GM12878 (cell line): ENCODE data around the gene TBRG1. TPM values are rescaled to one million over a fixed set of nuclear protein-coding genes. Genes with fewer than 3 reads are reported as not detected.

Experiments
- ATAC-seq: fragments of 200-7000 bp; cut with Tn5 transposase; 3 replicates; pipeline ENCODE4 v1.9.1; 2020; ENCODE audit warnings: mild to moderate bottlenecking, moderate library complexity
- BruUV-seq: library from RNA; stranded (reverse); fragments of 400-500 nt; replicated peaks from 2 replicates; lab custom pipeline; 2021; lab: Mats Ljungman, UMichigan
- CTCF ChIA-PET: fragments of 300-600 bp; sonication (Branson Sonifier 250); formaldehyde crosslinking; extraction: SDS; loops from one replicate; lab custom pipeline; 2021; ENCODE audit warnings: inconsistent platforms; lab: Yijun Ruan, JAX
- POLR2A ChIA-PET: fragments of 350-600 bp; formaldehyde crosslinking; extraction: SDS; loops from one replicate; lab custom pipeline; 2021; ENCODE audit warnings: inconsistent platforms; lab: Charles Lee
- RAD21 ChIA-PET: fragments of 300-600 bp; sonication (Branson Sonifier 250); formaldehyde crosslinking; loops from one replicate; lab custom pipeline; 2023; ENCODE audit warnings: antibody characterized with exemption; ENCODE audit not compliant: unreplicated experiment; lab: Charles Lee
- SMC1A ChIA-PET: fragments of 300-600 bp; sonication (Branson Sonifier 250); formaldehyde crosslinking; loops from one replicate; lab custom pipeline; 2023; ENCODE audit not compliant: unreplicated experiment, uncharacterized antibody; lab: Charles Lee
- DNase-seq: peaks from one replicate; pipeline ENCODE4 v3.0.0-alpha.2; 2011; ENCODE audit warnings: low read depth, low spot score
- FAIRE-seq: peaks from 3 replicates; lab custom pipeline; 2011; peaks lifted over from hg19 to GRCh38; lab: Jason Lieb, UNC
- H2AFZ ChIP-seq: 2 replicates; pipeline ENCODE4 v1.6.0; 2011; ENCODE audit warnings: low read depth, low read length, control low read depth; ENCODE audit not compliant: control insufficient read depth
- H3K27ac ChIP-seq: 2 replicates; pipeline ENCODE4 v1.5.1; 2011; ENCODE audit warnings: control low read depth; ENCODE audit not compliant: control insufficient read depth, insufficient read depth
- H3K27me3 ChIP-seq, 2 experiments: replicated peaks in 1 of 2; 2 replicates each; pipeline versions ENCODE4 v1.6.0 to v1.6.1; 2011; ENCODE audit warnings: low read length in 1 of 2; ENCODE audit not compliant: control insufficient read depth in 2 of 2, insufficient read depth in 2 of 2
- H3K36me3 ChIP-seq, 2 experiments: 2 replicates each; pipeline ENCODE4 v1.5.1; 2011; ENCODE audit warnings: low read length in 1 of 2; ENCODE audit not compliant: control insufficient read depth in 2 of 2, insufficient read depth in 2 of 2
- H3K4me1 ChIP-seq: 2 replicates; pipeline ENCODE4 v1.6.1; 2011; ENCODE audit warnings: mild to moderate bottlenecking, low read length, moderate library complexity, mixed read lengths; ENCODE audit not compliant: control insufficient read depth, insufficient read depth
- H3K4me2 ChIP-seq: 2 replicates; pipeline ENCODE4 v1.6.0; 2011; ENCODE audit warnings: control low read depth; ENCODE audit not compliant: control insufficient read depth, insufficient read depth
- H3K4me3 ChIP-seq: fragments of 200-600 bp; sonication (generic); 2 replicates; pipeline ENCODE4 v1.5.1; 2016
- H3K79me2 ChIP-seq: 2 replicates; pipeline ENCODE4 v1.6.0; 2011; ENCODE audit warnings: low read length; ENCODE audit not compliant: control insufficient read depth, insufficient read depth
- H3K9ac ChIP-seq: 2 replicates; pipeline ENCODE4 v1.8.0; 2011; ENCODE audit warnings: low read length, control low read depth, mixed read lengths; ENCODE audit not compliant: control insufficient read depth, insufficient read depth
- H3K9me3 ChIP-seq: replicated peaks from 3 replicates; pipeline ENCODE4 v1.5.1; 2011; ENCODE audit warnings: mild to moderate bottlenecking, low read length; ENCODE audit not compliant: control insufficient read depth, insufficient read depth
- H4K20me1 ChIP-seq: 2 replicates; pipeline ENCODE4 v1.6.0; 2011; ENCODE audit not compliant: control insufficient read depth, insufficient read depth
- CTCF ChIP-seq, 3 experiments: IDR thresholded peaks in 2 of 3; conservative IDR thresholded peaks in 1 of 3; 2 replicates each; pipeline ENCODE4 v1.5.1; 2011; ENCODE audit warnings: low read depth in 3 of 3, low read length in 3 of 3, mild to moderate bottlenecking in 3 of 3, control low read depth in 2 of 3, moderate library complexity in 2 of 3, inconsistent platforms in 1 of 3, mixed read lengths in 1 of 3; ENCODE audit not compliant: control insufficient read depth in 2 of 3, insufficient read depth in 1 of 3; ENCODE audit errors: extremely low read depth in 1 of 3
- CUX1 ChIP-seq: IDR thresholded peaks from 2 replicates; pipeline ENCODE4 v1.6.1; 2012; ENCODE audit warnings: improper control_type of control experiment, low read depth, low read length; ENCODE audit not compliant: insufficient replicate concordance
- E2F8 ChIP-seq: fragments of 450-650 bp; IDR thresholded peaks from 2 replicates; pipeline ENCODE4 v1.6.1; 2018; ENCODE audit warnings: mild to moderate bottlenecking, low read depth, moderate library complexity; ENCODE audit not compliant: partially characterized antibody
- ZBTB11 ChIP-seq: fragments of 450-650 bp; formaldehyde crosslinking; IDR thresholded peaks from 2 replicates; pipeline ENCODE4 v1.5.0; 2022; ENCODE audit warnings: mild to moderate bottlenecking, missing genetic modification characterization
- WGBS: methylation state at CpG from one replicate; pipeline ENCODE4 v1.1.6; 2016; ENCODE audit warnings: low lambda C conversion rate; ENCODE audit not compliant: insufficient replicate concordance, insufficient coverage; ENCODE audit errors: missing lambda C conversion rate; 5-methylcytosine and 5-hydroxymethylcytosine counted together
- in situ Hi-C: fragments of 300-500 bp; cut with MboI; formaldehyde crosslinking; loops from 9 replicates; pipeline ENCODE4 v1.14.3; 2018; ENCODE audit warnings: mixed read lengths
- intact Hi-C: fragments of 100-400 bp; cut with micrococcal nuclease; formaldehyde crosslinking; loops from one replicate; pipeline ENCODE4 v1.14.2; 2022; ENCODE audit not compliant: unreplicated experiment
- polyA plus RNA-seq, 11 experiments: library from polyadenylated mRNA; depleted of rRNA in 4 of 11; unstranded in 6 of 11; stranded (reverse) in 5 of 11; fragments of >200 nt; fragmentation: Nextera tagmentation in 4 of 11; fragmentation: Illumina TruSeq in 1 of 11; extraction: Ambion mirVana in 4 of 11; extraction: Trizol in 1 of 11; gene quantifications; 1 replicate in 1 of 11; 2 replicates in 10 of 11; pipeline versions ENCODE4 v1.2.1 to v1.2.3, GENCODE V29; 2011 to 2016; ENCODE audit warnings: inconsistent platforms in 2 of 11, missing spikeins in 2 of 11, low read depth in 1 of 11
- total RNA-seq, 4 experiments: library from RNA; depleted of rRNA in 3 of 4; stranded (reverse); fragments of >200 nt in 3 of 4; fragmentation: Illumina TruSeq in 1 of 4; extraction: Trizol in 1 of 4; gene quantifications; 2 replicates each; pipeline versions ENCODE4 v1.2.1 to v1.2.3, GENCODE V29; 2013 to 2021

Gene TBRG1
- total and polyA plus RNA-seq, 10 of the 15 experiments (the other 5 are each of a cell fraction or from before 2014, with no cell fraction given): 12.3 to 46.6 (median 26.2) TPM

GRCh38 chr11:124581817-124582216 is 40.8 kb upstream of the TBRG1 start:
- DNase-seq (no peak), ATAC-seq (no peak), FAIRE-seq (no peak)
- in situ Hi-C loops (loop anchor here (10.0 kb wide), 1 partner anchor 507 kb away; no protein-coding TSS in a partner anchor), intact Hi-C loops (no loop called here)
- Histone ChIP-seq H3K4me1 (no peaks in the 10 kb centered on the region), H2AFZ (no peak overlapping the region), H3K27me3 (no peaks in the 10 kb centered on the region; a peak in 1 of 4 replicates), H3K36me3 (no peaks in the 10 kb centered on the region), H3K4me2 (no peak overlapping the region), H4K20me1 (no peaks in the 10 kb centered on the region), H3K79me2 (no peaks in the 10 kb centered on the region), H3K27ac (no peak overlapping the region), H3K9ac (no peak overlapping the region), H3K4me3 (no peak overlapping the region), H3K9me3 (no peaks in the 10 kb centered on the region)
- ChIA-PET CTCF (interaction anchor here (1.8 kb wide), 1 partner anchor 165 kb away, joined by 13 read pairs; no protein-coding TSS in a partner anchor), SMC1A (no interaction called here), POLR2A (no interaction called here), RAD21 (no interaction called here)
- 10% methylated on average over 6 of the region's 6 CpGs for WGBS
- TF ChIP-seq CTCF (IDR thresholded peaks at IDR 0.05 in 2 of 3, conservative IDR thresholded peaks at IDR 0.05 in 1 of 3; ENCODE audit: control insufficient read depth in 2 of 3, extremely low read depth in 1 of 3, insufficient read depth in 1 of 3, low read depth in 3 of 3, low read length in 3 of 3) (no peak), E2F8 (no peak), ZBTB11 (CRISPR knock-in tag) (no peak), CUX1 (no peak)
- no TSS peak for BruUV-seq
